Neural progenitor cell (in vitro differentiated cells): ENCODE measurements around the gene PTPN2. TPM values are rescaled to one million over a fixed set of nuclear protein-coding genes. Genes with fewer than 3 reads are reported as not detected.

Experiments used
- DNase-seq: peaks from one replicate; pipeline ENCODE4 v3.0.0-alpha.2; 2016; ENCODE audit warnings: low spot score
- H2AFZ ChIP-seq: fragments of 200-600 bp; sonication (generic); replicated peaks from 2 replicates; pipeline ENCODE4 v1.6.1; 2016; ENCODE audit warnings: antibody characterized with exemption
- H3F3A ChIP-seq: fragments of 200-600 bp; sonication (generic); 2 replicates; pipeline ENCODE4 v1.6.1; 2016; ENCODE audit warnings: antibody characterized with exemption, low read depth
- H3K27ac ChIP-seq: fragments of 200-600 bp; sonication (generic); 2 replicates; pipeline ENCODE4 v1.5.1; 2016; ENCODE audit warnings: mild to moderate bottlenecking
- H3K27me3 ChIP-seq: fragments of 200-600 bp; sonication (generic); 2 replicates; pipeline ENCODE4 v1.6.1; 2016; ENCODE audit warnings: mild to moderate bottlenecking, moderate library complexity
- H3K36me3 ChIP-seq: fragments of 200-600 bp; sonication (generic); 2 replicates; pipeline ENCODE4 v1.5.1; 2016
- H3K4me1 ChIP-seq: fragments of 200-600 bp; sonication (generic); 2 replicates; pipeline ENCODE4 v1.6.1; 2016; ENCODE audit warnings: mixed run types
- H3K4me2 ChIP-seq: fragments of 200-600 bp; sonication (generic); 2 replicates; pipeline ENCODE4 v1.6.1; 2016
- H3K4me3 ChIP-seq: fragments of 200-600 bp; sonication (generic); 2 replicates; pipeline ENCODE4 v1.5.1; 2016
- H3K79me2 ChIP-seq: fragments of 200-600 bp; sonication (generic); 2 replicates; pipeline ENCODE4 v1.6.1; 2016; ENCODE audit warnings: low read depth
- H3K9ac ChIP-seq: fragments of 200-600 bp; sonication (generic); 2 replicates; pipeline ENCODE4 v1.6.1; 2016
- H3K9me3 ChIP-seq: fragments of 200-600 bp; sonication (generic); 2 replicates; pipeline ENCODE4 v1.5.1; 2016; ENCODE audit warnings: low read depth
- H4K20me1 ChIP-seq: fragments of 200-600 bp; sonication (generic); 2 replicates; pipeline ENCODE4 v1.6.1; 2016; ENCODE audit warnings: low read depth
- H3K27ac Mint-ChIP-seq: 3 replicates; pipeline ENCODE4 v1.8.0; 2021; ENCODE audit warnings: mixed read lengths
- H3K27me3 Mint-ChIP-seq: 2 replicates; pipeline ENCODE4 v1.8.0; 2022; ENCODE audit warnings: low read depth, mild to moderate bottlenecking, inconsistent platforms, moderate library complexity, mixed read lengths; ENCODE audit not compliant: insufficient read depth
- H3K36me3 Mint-ChIP-seq: 3 replicates; pipeline ENCODE4 v1.8.0; 2021; ENCODE audit warnings: mixed read lengths
- H3K4me1 Mint-ChIP-seq: 3 replicates; pipeline ENCODE4 v1.8.0; 2021; ENCODE audit warnings: mixed read lengths
- H3K4me3 Mint-ChIP-seq: 3 replicates; pipeline ENCODE4 v1.8.0; 2021; ENCODE audit warnings: mild to moderate bottlenecking, moderate library complexity, mixed read lengths
- H3K9me3 Mint-ChIP-seq: 3 replicates; pipeline ENCODE4 v1.8.0; 2020; ENCODE audit warnings: mixed read lengths
- CTCF ChIP-seq: fragments of 200-600 bp; sonication (generic); IDR thresholded peaks from 2 replicates; pipeline ENCODE4 v1.5.1; 2017; ENCODE audit warnings: antibody characterized with exemption, mild to moderate bottlenecking
- EZH2 ChIP-seq: fragments of 200-600 bp; sonication (generic); IDR thresholded peaks from 2 replicates; pipeline ENCODE4 v1.6.1; 2017; ENCODE audit warnings: antibody characterized with exemption, mild to moderate bottlenecking, moderate library complexity
- EZH2phosphoT487 ChIP-seq: fragments of 200-600 bp; sonication (generic); IDR thresholded peaks from 2 replicates; pipeline ENCODE4 v1.6.1; 2017; ENCODE audit warnings: antibody characterized with exemption
- total RNA-seq: library from RNA; depleted of rRNA; stranded (reverse); fragments of >200 nt; gene quantifications from 2 replicates; pipeline ENCODE4 v1.2.3, GENCODE V29; 2015; ENCODE audit warnings: low replicate concordance

The PTPN2 gene
- total RNA-seq, 1 donor from 2014 or later, result 57.9 TPM

GRCh38 chr18:12851716-12852115, 32.3 kb downstream of the PTPN2 start:
- Mint-ChIP-seq H3K4me1 (no peaks in the 10 kb centered on the region), H3K27ac (no peak overlapping the region), H3K4me3 (no peak overlapping the region), H3K36me3 (peaks cover 11% of the 10 kb centered on the region), H3K27me3 (no peaks in the 10 kb centered on the region), H3K9me3 (no peaks in the 10 kb centered on the region)
- Histone ChIP-seq H3K9me3 (no peaks in the 10 kb centered on the region), H3K79me2 (peaks cover 20% of the 10 kb centered on the region), H3K27ac (no peak overlapping the region), H3K36me3 (no peaks in the 10 kb centered on the region), H3K27me3 (no peaks in the 10 kb centered on the region), H4K20me1 (peaks cover 3% of the 10 kb centered on the region), H3K4me3 (no peak overlapping the region), H3K4me2 (no peak overlapping the region), H3K9ac (no peak overlapping the region), H3F3A (no peaks in the 10 kb centered on the region), H3K4me1 (no peaks in the 10 kb centered on the region), H2AFZ (no peak overlapping the region)
- no peak for DNase-seq
- TF ChIP-seq EZH2phosphoT487 (no peak), CTCF (no peak), EZH2 (no peak)

DNA sequence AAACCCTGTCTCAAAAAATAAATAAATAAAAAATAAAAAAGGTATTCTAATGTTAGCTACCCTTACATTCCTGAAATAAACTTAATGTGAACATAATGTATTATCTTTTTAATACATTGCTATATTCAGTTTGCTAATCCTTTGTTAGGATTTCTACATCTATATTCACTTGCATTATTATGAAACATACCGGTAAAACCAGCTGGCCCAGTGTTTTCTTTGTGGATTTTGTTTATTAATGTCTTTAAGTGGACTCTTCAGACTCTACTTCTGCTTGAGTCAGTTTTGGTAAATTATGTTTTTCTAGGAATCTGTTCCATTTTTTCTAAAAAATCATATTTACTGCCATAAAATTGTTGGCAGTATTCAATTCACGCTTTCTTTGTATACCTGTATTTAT, 34.5 kb downstream of the PTPN2 start:
- H3K4me2 ChIP-seq, result no peak overlapping the region
- H3K27me3 ChIP-seq, result no peaks in the 10 kb centered on the region
- peaks cover 3% of the 10 kb centered on the region for H4K20me1 ChIP-seq
- no peaks in the 10 kb centered on the region for H3K27me3 Mint-ChIP-seq
- no peak overlapping the region for H3K4me3 ChIP-seq
- no peaks in the 10 kb centered on the region for H3K4me1 Mint-ChIP-seq
- H2AFZ ChIP-seq, result no peak overlapping the region
- peaks cover 5% of the 10 kb centered on the region for H3K36me3 Mint-ChIP-seq
- no peak overlapping the region for H3K27ac ChIP-seq
- no peaks in the 10 kb centered on the region for H3K4me1 ChIP-seq
- no peak for DNase-seq
- no peak overlapping the region for H3K4me3 Mint-ChIP-seq
- no peak overlapping the region for H3K9ac ChIP-seq
- H3K36me3 ChIP-seq, result no peaks in the 10 kb centered on the region
- H3K9me3 Mint-ChIP-seq, result no peaks in the 10 kb centered on the region
- no peak overlapping the region for H3K27ac Mint-ChIP-seq
- no peaks in the 10 kb centered on the region for H3K9me3 ChIP-seq
- H3F3A ChIP-seq, result no peaks in the 10 kb centered on the region
- TF ChIP-seq CTCF (no peak), EZH2 (no peak), EZH2phosphoT487 (no peak)
- H3K79me2 ChIP-seq, result peaks cover 17% of the 10 kb centered on the region

- Mint-ChIP-seq H3K27me3 (no peaks in the 10 kb centered on the region), H3K4me3 (no peak overlapping the region), H3K27ac (no peak overlapping the region), H3K36me3 (peaks cover under 1% of the 10 kb centered on the region), H3K4me1 (no peaks in the 10 kb centered on the region), H3K9me3 (no peaks in the 10 kb centered on the region)
- no peaks in the 10 kb centered on the region for H3K4me1 ChIP-seq
- no peak overlapping the region for H3K4me2 ChIP-seq
- no peak for DNase-seq
- no peaks in the 10 kb centered on the region for H3K9me3 ChIP-seq
- no peaks in the 10 kb centered on the region for H3F3A ChIP-seq
- H3K4me3 ChIP-seq, result no peak overlapping the region
- H3K79me2 ChIP-seq, result peaks cover 13% of the 10 kb centered on the region
- H4K20me1 ChIP-seq, result peaks cover 3% of the 10 kb centered on the region
- no peak overlapping the region for H2AFZ ChIP-seq
- H3K27me3 ChIP-seq, result no peaks in the 10 kb centered on the region
- H3K36me3 ChIP-seq, result no peaks in the 10 kb centered on the region
- H3K27ac ChIP-seq, result no peak overlapping the region
- H3K9ac ChIP-seq, result no peak overlapping the region
- no peak for TF ChIP-seq EZH2phosphoT487
- TF ChIP-seq EZH2, result no peak
- TF ChIP-seq CTCF, result no peak
Observed at GRCh38 chr18:12848405-12848804, 35.6 kb downstream of the PTPN2 start.
